ENCODE data around the gene CUL3. TPM values are rescaled to one million over a fixed set of nuclear protein-coding genes. Genes with fewer than 3 reads are reported as not detected.

CUL3 gene
- total and polyA plus RNA-seq, 2 of the 13 experiments (the other 11 are each of a cell fraction or from before 2014, with no cell fraction given) = 33.2 to 62.3 TPM

- Histone ChIP-seq H3K27ac (ENCODE audit: extremely low read length, insufficient read depth, low read length) (no peak overlapping the region), H3K27me3 (ENCODE audit: control insufficient read depth in 1 of 2, insufficient read depth in 2 of 2, low read length in 2 of 2) (peaks cover 0 to 2% of the 10 kb centered on the region in 2 experiments; a peak in 2 of 5 replicates), H3K36me3 (replicated peaks in 1 of 2; ENCODE audit: control insufficient read depth in 1 of 2, insufficient read depth in 2 of 2, low read length in 2 of 2) (no peaks in the 10 kb centered on the region), H3K9me3 (ENCODE audit: low read length) (no peaks in the 10 kb centered on the region), H3K4me2 (ENCODE audit: low read depth, low read length) (no peak overlapping the region), H3K9ac (ENCODE audit: insufficient read depth, low read depth, low read length) (no peak overlapping the region), H3K4me1 (ENCODE audit: insufficient read depth, low read length) (no peaks in the 10 kb centered on the region), H2AFZ (ENCODE audit: low read length) (no peak overlapping the region), H3K79me2 (ENCODE audit: insufficient read depth, low read length) (no peaks in the 10 kb centered on the region), H3K4me3 (replicated peaks in 1 of 3; ENCODE audit: insufficient read depth in 1 of 3, low read depth in 2 of 3, low read length in 3 of 3) (no peak overlapping the region), H4K20me1 (ENCODE audit: insufficient read depth, low read length) (no peaks in the 10 kb centered on the region)
- intact Hi-C loops (cut with micrococcal nuclease; ENCODE audit: unreplicated experiment) = no loop called here
- FAIRE-seq (no peak), ATAC-seq (no peak), DNase-seq (ENCODE audit: low spot score) (no peak)
- POLR2A ChIA-PET = no interaction called here
- WGBS (ENCODE audit: low lambda C conversion rate) = 2% methylated on average over 4 of the region's 4 CpGs
- CTCF ChIA-PET (ENCODE audit: low intra/inter-chr PET ratio, low total read pairs) = no interaction called here
- BruUV-seq (replicated peaks) = no TSS peak
- in situ Hi-C loops (cut with HindIII; ENCODE audit: extremely low pct_ligation_motif_present, low pct_unique_long_range_greater_than_20kb) = no loop called here
- TF ChIP-seq TCF7L2 (IDR thresholded peaks at IDR 0.05; ENCODE audit: low read depth, low read length) (no peak), ZNF10 (CRISPR knock-in tag; IDR thresholded peaks at IDR 0.05; ENCODE audit: borderline replicate concordance, low read depth) (no peak), ZNF878 (CRISPR knock-in tag; IDR thresholded peaks at IDR 0.05) (no peak), REL (CRISPR knock-in tag; conservative IDR thresholded peaks at IDR 0.05) (no peak), ZNF124 (CRISPR knock-in tag; IDR thresholded peaks at IDR 0.05) (no peak), JUN (CRISPR knock-in tag; IDR thresholded peaks at IDR 0.05) (no peak), SNAI1 (CRISPR knock-in tag; IDR thresholded peaks at IDR 0.05; ENCODE audit: borderline replicate concordance) (no peak), ZFY (CRISPR knock-in tag; IDR thresholded peaks at IDR 0.05) (no peak), ZFP1 (CRISPR knock-in tag; IDR thresholded peaks at IDR 0.05) (no peak), POLR2G (IDR thresholded peaks at IDR 0.05; ENCODE audit: low read depth, low read length) (no peak), ZNF44 (CRISPR knock-in tag; IDR thresholded peaks at IDR 0.05) (no peak), ZNF441 (CRISPR knock-in tag; IDR thresholded peaks at IDR 0.05; ENCODE audit: borderline replicate concordance) (no peak)
- TF ChIP-seq, protein P1, sequence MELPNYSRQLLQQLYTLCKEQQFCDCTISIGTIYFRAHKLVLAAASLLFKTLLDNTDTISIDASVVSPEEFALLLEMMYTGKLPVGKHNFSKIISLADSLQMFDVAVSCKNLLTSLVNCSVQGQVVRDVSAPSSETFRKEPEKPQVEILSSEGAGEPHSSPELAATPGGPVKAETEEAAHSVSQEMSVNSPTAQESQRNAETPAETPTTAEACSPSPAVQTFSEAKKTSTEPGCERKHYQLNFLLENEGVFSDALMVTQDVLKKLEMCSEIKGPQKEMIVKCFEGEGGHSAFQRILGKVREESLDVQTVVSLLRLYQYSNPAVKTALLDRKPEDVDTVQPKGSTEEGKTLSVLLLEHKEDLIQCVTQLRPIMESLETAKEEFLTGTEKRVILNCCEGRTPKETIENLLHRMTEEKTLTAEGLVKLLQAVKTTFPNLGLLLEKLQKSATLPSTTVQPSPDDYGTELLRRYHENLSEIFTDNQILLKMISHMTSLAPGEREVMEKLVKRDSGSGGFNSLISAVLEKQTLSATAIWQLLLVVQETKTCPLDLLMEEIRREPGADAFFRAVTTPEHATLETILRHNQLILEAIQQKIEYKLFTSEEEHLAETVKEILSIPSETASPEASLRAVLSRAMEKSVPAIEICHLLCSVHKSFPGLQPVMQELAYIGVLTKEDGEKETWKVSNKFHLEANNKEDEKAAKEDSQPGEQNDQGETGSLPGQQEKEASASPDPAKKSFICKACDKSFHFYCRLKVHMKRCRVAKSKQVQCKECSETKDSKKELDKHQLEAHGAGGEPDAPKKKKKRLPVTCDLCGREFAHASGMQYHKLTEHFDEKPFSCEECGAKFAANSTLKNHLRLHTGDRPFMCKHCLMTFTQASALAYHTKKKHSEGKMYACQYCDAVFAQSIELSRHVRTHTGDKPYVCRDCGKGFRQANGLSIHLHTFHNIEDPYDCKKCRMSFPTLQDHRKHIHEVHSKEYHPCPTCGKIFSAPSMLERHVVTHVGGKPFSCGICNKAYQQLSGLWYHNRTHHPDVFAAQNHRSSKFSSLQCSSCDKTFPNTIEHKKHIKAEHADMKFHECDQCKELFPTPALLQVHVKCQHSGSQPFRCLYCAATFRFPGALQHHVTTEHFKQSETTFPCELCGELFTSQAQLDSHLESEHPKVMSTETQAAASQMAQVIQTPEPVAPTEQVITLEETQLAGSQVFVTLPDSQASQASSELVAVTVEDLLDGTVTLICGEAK (IDR thresholded peaks at IDR 0.05) = no peak
- TF ChIP-seq, protein P1 (CRISPR knock-in tag; IDR thresholded peaks at IDR 0.05) = no peak
- TF ChIP-seq, protein P2, sequence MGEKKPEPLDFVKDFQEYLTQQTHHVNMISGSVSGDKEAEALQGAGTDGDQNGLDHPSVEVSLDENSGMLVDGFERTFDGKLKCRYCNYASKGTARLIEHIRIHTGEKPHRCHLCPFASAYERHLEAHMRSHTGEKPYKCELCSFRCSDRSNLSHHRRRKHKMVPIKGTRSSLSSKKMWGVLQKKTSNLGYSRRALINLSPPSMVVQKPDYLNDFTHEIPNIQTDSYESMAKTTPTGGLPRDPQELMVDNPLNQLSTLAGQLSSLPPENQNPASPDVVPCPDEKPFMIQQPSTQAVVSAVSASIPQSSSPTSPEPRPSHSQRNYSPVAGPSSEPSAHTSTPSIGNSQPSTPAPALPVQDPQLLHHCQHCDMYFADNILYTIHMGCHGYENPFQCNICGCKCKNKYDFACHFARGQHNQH (CRISPR knock-in tag; IDR thresholded peaks at IDR 0.05) = no peak
- TF ChIP-seq, protein P3, sequence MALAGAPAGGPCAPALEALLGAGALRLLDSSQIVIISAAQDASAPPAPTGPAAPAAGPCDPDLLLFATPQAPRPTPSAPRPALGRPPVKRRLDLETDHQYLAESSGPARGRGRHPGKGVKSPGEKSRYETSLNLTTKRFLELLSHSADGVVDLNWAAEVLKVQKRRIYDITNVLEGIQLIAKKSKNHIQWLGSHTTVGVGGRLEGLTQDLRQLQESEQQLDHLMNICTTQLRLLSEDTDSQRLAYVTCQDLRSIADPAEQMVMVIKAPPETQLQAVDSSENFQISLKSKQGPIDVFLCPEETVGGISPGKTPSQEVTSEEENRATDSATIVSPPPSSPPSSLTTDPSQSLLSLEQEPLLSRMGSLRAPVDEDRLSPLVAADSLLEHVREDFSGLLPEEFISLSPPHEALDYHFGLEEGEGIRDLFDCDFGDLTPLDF (CRISPR knock-in tag; IDR thresholded peaks at IDR 0.05) = no peak
These were observed 41.6 kb upstream of the CUL3 start for GRCh38 chr2:224626735-224627134.
